ENCODE data around the gene PPIF. TPM values are rescaled to one million over a fixed set of nuclear protein-coding genes. Genes with fewer than 3 reads are reported as not detected.

PPIF gene
- total RNA-seq, 1 donor, result 29.6 TPM

GRCh38 chr10:79403441-79404230, 56.4 kb downstream of the PPIF start:
- TF ChIP-seq CTCF (IDR thresholded peaks at IDR 0.05; ENCODE audit: insufficient read depth, low read length), result no peak
- H3K4me3 ChIP-seq (ENCODE audit: low read depth, low read length), result no peak overlapping the region
- peak; percentile 33 for DNase-seq (ENCODE audit: low read depth)

DNA sequence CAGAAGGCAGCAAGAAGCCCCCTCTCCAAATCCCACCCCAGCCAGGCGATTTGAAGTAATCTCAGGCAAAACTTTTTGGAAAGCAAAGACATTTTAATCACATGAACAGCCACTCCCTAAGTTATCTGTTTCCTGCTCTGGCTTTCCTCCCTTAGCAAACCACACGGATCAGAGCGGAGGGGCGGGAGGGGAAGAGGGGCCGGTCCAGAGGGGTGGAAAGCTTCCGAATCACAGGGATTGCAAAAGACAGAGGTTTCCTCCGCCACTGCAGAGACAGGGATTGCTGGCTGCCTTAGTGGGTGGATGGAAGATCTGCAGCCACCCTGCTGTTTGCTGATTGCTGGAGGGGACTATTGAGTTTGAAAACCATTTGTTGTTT, 57.0 kb downstream of the PPIF start:
- H3K4me3 ChIP-seq (ENCODE audit: low read depth, low read length), result no peak overlapping the region
- TF ChIP-seq CTCF (IDR thresholded peaks at IDR 0.05; ENCODE audit: insufficient read depth, low read length), result no peak
- peak; percentile 96 for DNase-seq (ENCODE audit: low read depth)

DNA sequence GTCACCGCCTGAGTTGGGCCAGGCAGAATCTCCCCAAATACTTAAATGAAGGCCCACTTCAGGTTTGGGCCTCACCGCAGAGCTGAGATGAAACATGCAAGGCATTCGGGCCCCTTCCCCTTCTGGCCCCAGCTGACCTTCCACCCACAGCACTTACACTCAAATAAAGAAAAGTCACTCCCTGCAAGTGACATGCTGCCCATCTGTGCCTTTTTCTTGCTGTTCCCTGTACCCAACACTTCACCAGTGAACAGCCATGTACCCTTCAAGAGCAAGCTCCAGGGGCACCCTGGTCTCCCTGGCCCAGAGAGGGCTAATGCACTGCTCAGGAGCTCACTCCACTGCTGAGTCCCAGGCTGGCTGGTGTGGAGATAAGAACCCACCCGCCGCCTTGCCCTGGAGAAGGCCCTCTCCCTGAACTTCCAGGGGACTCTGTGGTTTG, 57.4 kb downstream of the PPIF start:
- DNase-seq (ENCODE audit: low read depth), result no peak
- TF ChIP-seq CTCF (IDR thresholded peaks at IDR 0.05; ENCODE audit: insufficient read depth, low read length), result no peak
- H3K4me3 ChIP-seq (ENCODE audit: low read depth, low read length), result no peak overlapping the region

Other genes starting within 250 kb of the PPIF start
- gene ZCCHC24, start 98.2 kb downstream of the PPIF start, total RNA-seq (ENCODE audit: low replicate concordance), result 38.8 and 56.0 TPM in 2 replicates
- 1.5 TPM in 1 of 2 replicates, not detected in the other for gene EIF5AL1, start 165.1 kb downstream of the PPIF start, total RNA-seq (ENCODE audit: low replicate concordance)
- not detected in 2 replicates for gene SFTPA2, start 212.9 kb downstream of the PPIF start, total RNA-seq (ENCODE audit: low replicate concordance)